Spleen (tissue), 7 donors: ENCODE measurements around the gene OVAAL.

Source experiments
- POLR2A ChIP-seq, 3 donors: fragments of 450-650 bp; IDR thresholded peaks; one replicate each; pipeline ENCODE4 v1.5.1; 2017; ENCODE audit warnings: antibody characterized with exemption in 3 of 3, mild to moderate bottlenecking in 1 of 3
- TF ChIP-seq, protein P1 (sequence below), 11 experiments: fragments of 200-600 bp in 7 of 11; fragments of 450-650 bp in 4 of 11; sonication (generic) in 4 of 11; IDR thresholded peaks in 8 of 11; conservative IDR thresholded peaks in 3 of 11; 1 replicate in 7 of 11; 2 replicates in 4 of 11; pipeline versions ENCODE4 v1.4.0 to v1.8.0; 2016 to 2021; ENCODE audit warnings: antibody characterized with exemption in 11 of 11, inconsistent platforms in 4 of 11, mild to moderate bottlenecking in 1 of 11
- donor health status: DM: no; HTN: no; CAD: no; lungs with moderate emphysema.
- donor health status: DM: no; HTN: no; CAD: no.
- donor health status: DM: no; HTN: no; CAD: no.

DNA sequence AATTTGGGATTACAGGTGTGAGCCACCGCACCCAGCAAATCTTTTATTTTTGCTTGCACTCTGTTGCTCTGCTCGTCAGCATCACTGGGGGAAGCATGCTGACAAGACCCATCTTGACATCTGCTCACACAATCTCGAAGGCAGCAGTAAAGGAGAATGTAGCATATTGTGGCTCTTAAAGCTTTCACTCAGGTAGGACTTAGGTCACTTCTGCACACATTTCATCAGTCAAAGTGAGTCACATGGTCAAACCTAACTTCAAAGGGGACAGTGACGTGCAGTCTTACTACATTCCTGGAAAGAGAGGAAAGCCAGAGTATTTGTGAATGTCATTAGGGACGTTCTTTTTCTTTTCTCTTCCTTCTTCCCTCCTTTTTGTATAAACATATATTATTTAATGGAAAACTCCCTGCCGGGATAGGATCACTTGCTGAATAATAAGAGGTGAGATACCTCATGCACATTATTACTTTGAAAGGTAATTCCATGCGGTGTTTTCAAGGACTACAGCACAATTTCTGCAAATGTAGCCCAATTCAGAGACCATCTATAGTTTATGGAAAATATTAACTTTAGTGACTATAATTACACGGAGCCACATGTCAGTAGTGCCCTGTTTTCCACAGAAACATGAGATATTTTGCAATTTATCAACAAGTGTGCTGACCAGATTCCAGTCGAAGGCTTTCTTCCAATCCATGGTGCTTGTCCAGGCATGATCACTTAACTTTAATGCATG is 37.1 kb upstream of the OVAAL start:
- TF ChIP-seq, protein P1, sequence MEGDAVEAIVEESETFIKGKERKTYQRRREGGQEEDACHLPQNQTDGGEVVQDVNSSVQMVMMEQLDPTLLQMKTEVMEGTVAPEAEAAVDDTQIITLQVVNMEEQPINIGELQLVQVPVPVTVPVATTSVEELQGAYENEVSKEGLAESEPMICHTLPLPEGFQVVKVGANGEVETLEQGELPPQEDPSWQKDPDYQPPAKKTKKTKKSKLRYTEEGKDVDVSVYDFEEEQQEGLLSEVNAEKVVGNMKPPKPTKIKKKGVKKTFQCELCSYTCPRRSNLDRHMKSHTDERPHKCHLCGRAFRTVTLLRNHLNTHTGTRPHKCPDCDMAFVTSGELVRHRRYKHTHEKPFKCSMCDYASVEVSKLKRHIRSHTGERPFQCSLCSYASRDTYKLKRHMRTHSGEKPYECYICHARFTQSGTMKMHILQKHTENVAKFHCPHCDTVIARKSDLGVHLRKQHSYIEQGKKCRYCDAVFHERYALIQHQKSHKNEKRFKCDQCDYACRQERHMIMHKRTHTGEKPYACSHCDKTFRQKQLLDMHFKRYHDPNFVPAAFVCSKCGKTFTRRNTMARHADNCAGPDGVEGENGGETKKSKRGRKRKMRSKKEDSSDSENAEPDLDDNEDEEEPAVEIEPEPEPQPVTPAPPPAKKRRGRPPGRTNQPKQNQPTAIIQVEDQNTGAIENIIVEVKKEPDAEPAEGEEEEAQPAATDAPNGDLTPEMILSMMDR (IDR thresholded peaks at IDR 0.05 in 8 of 11, conservative IDR thresholded peaks at IDR 0.05 in 3 of 11) = no peak
- no peak for TF ChIP-seq POLR2A (IDR thresholded peaks at IDR 0.05)
